Stimulated activated CD8-positive, alpha-beta memory T cell treated with anti-CD3 and anti-CD28 coated beads, Interleukin-15, amount 100 ng/mL, for 1 hour (primary cell): Measurements from ENCODE around the gene ANTXR2.

Experiments
- DNase-seq: peaks from one replicate; pipeline ENCODE4 v3.0.0-alpha.2; 2020; ENCODE audit warnings: low read depth

Gene ANTXR2

GRCh38 chr4:80091688-80092087 is 18.7 kb upstream of the ANTXR2 start:
- no peak for DNase-seq

DNA sequence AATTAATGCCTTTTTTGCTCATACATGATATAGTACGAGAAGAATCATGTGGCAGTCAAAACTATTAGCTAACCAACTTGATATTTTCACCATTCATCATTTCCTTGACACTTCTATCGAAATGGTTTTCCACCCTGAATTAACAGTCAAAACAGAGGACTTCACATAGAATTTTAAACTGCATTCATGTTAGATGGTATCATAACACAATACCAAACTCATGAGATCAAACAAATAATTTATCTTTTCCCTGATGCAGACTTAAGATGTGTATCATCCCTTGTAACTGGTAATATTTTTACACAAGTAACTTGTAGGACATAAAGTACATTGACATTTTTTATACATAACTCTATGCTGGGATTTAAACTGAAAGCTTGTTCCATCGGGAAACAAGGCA is 18.2 kb upstream of the ANTXR2 start:
- DNase-seq, result no peak

GRCh38 chr4:80090090-80090489 is 17.1 kb upstream of the ANTXR2 start:
- DNase-seq, result no peak

DNA sequence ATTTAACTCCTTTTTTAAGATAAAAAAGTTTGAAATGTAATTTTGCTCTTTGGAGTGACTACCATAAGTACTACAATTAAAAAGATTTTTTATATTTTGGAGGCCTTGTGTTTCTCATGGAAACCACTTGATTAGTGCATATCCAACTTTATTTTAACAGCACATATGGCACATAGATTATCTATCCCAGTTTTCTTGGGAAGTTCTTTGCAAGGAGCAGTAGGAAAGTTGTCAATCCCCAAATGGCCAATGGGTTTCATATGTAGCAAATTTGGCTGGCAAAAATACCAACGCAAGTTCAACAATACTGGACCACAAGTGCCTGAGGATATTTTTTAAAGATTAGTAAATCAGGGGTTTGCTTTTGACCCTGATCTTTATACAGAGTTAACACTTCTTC is 15.4 kb upstream of the ANTXR2 start:
- DNase-seq, result no peak

- DNase-seq, result no peak
Measured at GRCh38 chr4:80086296-80086695, 13.3 kb upstream of the ANTXR2 start.

DNA sequence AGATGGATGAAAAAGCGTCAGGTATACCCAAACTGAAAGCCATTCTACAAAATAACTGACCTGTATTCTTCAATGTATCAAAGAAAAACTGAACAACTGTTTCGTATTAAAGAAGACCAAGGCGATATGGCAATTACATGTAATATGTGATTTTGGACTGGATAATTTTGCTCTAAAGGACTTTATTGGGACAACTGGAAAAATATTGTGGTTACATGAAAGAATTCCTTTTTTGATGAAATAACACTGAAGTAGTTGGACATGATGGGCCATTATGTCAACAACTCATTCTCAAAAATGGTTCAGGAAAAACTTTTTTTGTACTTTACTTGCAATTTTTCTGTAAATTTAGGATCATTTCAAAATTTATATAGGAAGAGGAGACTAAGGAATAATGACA is 12.1 kb upstream of the ANTXR2 start:
- no peak for DNase-seq

- DNase-seq, result no peak
Measured at GRCh38 chr4:80082693-80083092, 9.7 kb upstream of the ANTXR2 start.

DNA sequence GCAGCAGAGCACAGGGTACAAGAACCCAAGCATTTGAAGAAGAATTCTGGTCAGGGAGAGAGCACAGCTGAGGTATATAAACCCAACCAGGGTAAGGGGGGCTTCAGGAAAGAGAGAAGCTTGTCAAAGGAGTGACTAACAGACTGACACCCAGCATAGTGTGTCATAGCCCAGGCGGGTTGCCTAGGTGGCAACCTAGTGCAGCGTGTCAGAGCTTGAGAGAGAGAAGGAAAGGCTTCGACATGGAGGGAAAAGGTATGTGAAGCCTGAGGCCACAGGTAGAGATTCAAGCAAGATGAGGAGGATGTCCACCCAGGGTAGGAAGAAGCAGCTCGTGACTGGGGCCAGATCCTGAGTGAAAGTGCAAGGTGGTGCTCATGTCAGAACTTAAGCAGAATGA is 8.5 kb upstream of the ANTXR2 start:
- DNase-seq, result no peak

DNA sequence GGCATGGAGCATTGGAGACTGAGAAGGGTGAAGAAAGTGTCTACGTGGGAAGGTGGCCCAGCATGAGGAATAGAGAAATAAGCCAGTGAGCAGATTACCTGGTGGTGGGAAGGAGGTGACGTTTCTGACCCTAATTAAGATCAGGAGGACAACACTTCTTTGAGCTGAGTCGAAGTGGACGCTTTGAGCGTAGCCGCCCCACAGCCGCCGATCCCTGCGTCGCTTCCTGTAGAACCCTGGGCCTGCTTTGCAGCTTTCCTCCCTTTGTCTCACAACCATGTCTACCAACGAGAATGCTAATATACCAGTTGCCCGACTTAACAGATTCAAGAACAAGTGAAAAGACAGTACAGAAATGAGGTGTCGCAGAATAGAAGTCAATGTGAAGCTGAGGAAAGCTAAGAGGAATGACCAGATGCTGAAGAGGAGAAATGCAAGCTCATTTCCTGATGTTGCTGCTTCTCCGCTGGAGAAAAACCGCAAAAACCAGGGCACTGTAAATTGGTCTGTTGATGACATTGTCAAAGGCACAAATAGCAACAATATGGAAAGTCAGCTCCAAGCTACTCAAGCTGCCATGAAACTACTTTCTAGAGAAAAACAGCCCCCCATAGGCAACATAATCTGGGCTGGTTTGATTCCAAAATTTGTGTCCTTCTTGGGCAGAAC is 6.4 kb upstream of the ANTXR2 start:
- no peak for DNase-seq

GRCh38 chr4:80078346-80079092 is 5.5 kb upstream of the ANTXR2 start:
- DNase-seq, result no peak

DNA sequence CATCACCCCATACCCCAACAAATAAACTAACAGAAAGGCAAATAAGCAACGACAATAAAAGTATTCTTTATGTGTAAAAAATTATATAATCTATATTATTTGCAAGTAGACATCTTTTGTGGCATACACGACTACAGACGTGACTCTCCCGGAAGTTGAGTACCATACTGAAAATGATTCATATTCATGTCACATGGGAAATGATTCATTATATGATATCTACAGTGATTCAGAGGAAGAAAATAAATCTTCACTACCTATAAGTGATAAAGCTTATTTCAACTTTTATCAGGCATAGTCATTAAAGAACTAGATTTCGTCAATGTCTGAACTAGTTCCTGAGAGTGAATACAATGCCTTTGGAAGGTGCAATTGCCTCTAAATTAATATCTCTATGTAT is 4.6 kb upstream of the ANTXR2 start:
- DNase-seq, result no peak

- no peak for DNase-seq
Measured at GRCh38 chr4:80076681-80077080, 3.7 kb upstream of the ANTXR2 start.

- no peak for DNase-seq
Measured at GRCh38 chr4:80075995-80076675, 3.1 kb upstream of the ANTXR2 start.

GRCh38 chr4:80074651-80075050 is 1.6 kb upstream of the ANTXR2 start:
- no peak for DNase-seq

GRCh38 chr4:80074069-80074468 is 1.0 kb upstream of the ANTXR2 start:
- no peak for DNase-seq

DNA sequence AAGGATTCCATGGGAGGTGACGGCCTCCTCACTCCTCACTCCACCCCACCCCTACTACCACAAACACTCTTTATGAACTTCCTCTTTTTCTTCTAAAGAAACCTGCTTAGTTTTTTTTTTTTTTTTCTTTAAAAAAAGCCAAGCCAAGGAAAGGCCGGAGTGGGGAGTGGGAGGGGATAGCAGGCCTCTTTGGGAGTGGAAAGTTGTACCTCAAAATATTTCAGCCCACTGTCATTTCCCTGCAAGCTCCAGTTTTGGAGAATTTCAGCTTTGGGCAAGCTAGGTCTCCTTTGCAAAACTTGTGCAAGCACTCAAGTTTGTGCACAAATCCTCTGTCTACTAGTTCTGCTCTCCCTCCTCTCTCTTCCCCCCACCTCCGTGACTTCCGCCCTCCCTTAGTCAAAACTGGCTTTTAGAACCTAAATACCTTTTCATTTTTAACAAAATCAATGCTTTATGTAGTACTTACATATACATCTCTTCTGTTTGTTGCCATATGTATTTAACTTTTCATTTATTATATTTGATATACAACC is 512 bp upstream of the ANTXR2 start:
- DNase-seq, result no peak

- no peak for DNase-seq
Measured at GRCh38 chr4:80072228-80072743, 743 bp downstream of the ANTXR2 start.

DNA sequence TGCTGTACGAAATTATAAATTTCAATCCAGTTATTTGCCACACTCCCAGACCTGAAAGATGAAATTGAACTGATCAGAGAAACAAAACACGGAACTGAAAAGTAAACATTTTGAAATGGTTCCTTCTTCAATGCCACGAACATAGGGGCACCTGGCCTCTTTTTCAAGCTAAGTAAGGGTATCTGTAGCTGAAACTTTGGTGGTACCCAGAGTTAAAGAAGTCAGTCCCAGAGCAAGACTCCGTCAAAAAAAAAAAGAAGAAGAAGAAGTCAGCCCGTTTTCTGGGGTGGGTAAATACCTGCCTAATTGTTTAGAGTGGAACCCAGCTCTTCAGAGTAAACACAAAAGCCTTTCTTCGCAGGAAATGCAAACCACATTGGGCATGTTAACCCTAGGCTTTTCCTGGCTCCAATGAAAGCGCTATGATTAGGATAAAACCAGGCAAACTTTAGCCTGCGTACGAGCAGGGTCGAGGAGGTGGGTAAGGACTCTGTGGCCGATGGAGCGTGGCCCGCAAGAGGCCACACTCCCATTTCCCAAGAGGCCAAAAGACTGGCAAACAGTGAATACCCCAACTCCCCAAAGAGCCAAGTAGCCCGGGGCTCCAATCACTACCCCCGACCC is 1.3 kb downstream of the ANTXR2 start:
- DNase-seq, result no peak

DNA sequence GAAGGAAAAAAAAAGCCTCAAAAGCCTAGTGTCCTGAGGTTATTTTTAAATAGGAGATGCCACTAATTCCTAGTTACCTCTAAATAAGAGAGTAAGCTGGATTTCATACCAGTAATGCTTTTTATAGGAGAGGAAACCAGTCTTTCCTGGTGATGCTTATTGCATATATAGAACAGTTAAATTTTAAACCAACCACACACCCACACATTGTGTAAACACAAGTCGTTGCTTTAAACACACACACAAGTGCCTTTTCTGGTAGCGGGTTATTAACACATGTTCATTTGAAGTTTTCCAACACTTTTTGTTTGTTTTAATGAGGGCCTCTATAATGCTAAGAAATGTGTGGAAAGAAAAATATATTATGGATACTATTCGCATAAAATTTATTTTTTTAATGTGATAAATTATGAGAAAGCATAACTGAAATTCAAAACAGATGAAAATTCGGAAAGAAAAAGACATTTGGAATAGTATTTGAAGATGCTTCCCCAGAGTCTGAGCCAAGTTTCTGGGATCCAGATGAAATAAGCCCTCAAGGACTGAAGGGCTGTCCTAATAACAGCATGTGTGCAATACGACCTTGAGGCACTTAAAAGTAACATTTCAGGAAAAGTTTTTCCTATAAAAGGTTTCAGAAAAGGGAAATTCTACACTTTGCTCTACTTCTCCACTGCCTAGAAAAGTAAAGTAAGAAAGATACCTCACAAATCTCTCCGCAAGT is 2.0 kb downstream of the ANTXR2 start:
- DNase-seq, result no peak

GRCh38 chr4:80069837-80070731 is 2.9 kb downstream of the ANTXR2 start:
- no peak for DNase-seq
